ENCODE data around the gene CADPS2. TPM values are rescaled to one million over a fixed set of nuclear protein-coding genes. Genes with fewer than 3 reads are reported as not detected.

CADPS2 gene
- total RNA-seq, 1 experiment from 2014 or later, result 16.4 TPM

DNA sequence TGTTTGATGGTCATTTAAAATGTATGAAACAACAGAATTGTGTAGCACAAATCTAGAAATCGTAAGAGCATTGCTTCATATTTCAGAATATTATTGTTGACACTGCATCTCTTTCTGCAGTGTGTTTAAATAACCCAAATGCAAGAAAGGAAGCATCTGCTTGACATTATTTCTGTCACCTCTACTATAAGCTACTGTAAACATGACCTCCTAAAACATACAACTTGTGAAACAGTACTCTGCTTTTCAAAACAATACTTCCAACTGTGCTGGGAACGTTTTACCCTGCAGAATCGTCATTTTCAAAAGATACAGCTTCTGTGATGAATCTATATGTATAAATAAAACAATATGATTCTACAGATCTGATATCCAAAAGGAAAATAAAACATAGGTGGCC lies 269.3 kb downstream of the CADPS2 start:
- Mint-ChIP-seq H3K4me1 (ENCODE audit: low read depth, unreplicated experiment) (no peaks in the 10 kb centered on the region), H3K36me3 (ENCODE audit: insufficient read depth, unreplicated experiment) (no peaks in the 10 kb centered on the region), H3K4me3 (ENCODE audit: low read depth, unreplicated experiment) (no peak overlapping the region), H3K27me3 (ENCODE audit: unreplicated experiment) (no peaks in the 10 kb centered on the region), H3K27ac (ENCODE audit: unreplicated experiment) (no peak overlapping the region), H3K9me3 (ENCODE audit: low read depth, unreplicated experiment) (no peaks in the 10 kb centered on the region)
- intact Hi-C loops (cut with micrococcal nuclease; ENCODE audit: unreplicated experiment), result no loop called here
- TF ChIP-seq, protein P1, sequence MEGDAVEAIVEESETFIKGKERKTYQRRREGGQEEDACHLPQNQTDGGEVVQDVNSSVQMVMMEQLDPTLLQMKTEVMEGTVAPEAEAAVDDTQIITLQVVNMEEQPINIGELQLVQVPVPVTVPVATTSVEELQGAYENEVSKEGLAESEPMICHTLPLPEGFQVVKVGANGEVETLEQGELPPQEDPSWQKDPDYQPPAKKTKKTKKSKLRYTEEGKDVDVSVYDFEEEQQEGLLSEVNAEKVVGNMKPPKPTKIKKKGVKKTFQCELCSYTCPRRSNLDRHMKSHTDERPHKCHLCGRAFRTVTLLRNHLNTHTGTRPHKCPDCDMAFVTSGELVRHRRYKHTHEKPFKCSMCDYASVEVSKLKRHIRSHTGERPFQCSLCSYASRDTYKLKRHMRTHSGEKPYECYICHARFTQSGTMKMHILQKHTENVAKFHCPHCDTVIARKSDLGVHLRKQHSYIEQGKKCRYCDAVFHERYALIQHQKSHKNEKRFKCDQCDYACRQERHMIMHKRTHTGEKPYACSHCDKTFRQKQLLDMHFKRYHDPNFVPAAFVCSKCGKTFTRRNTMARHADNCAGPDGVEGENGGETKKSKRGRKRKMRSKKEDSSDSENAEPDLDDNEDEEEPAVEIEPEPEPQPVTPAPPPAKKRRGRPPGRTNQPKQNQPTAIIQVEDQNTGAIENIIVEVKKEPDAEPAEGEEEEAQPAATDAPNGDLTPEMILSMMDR (IDR thresholded peaks at IDR 0.05; ENCODE audit: unreplicated experiment), result no peak
- DNase-seq, result no peak
- no TSS peak for BruUV-seq (replicated peaks)
- CTCF ChIA-PET, result no interaction called here

DNA sequence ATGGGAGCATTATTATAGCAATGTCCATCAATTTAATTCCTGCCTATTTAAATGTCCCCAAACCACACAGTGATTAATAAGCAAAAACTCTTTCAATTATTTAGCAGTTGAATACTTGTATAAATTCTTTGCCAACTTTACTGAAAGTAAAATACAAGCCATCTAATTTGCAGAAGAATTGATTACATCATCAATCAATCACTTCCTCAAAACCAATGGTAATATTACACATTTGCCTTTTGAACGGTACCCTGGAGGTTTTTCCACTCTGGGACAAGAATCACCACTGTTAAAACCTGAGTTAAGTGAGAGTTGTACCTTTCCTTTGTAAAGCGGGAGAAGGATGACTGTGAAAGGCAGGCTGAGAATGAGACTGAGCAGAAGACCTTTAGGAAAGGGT lies 280.3 kb downstream of the CADPS2 start:
- H3K4me3 Mint-ChIP-seq (ENCODE audit: low read depth, unreplicated experiment), result no peak overlapping the region
- TF ChIP-seq, protein P1 (IDR thresholded peaks at IDR 0.05; ENCODE audit: unreplicated experiment), result no peak
- H3K9me3 Mint-ChIP-seq (ENCODE audit: low read depth, unreplicated experiment), result no peaks in the 10 kb centered on the region
- no peak overlapping the region for H3K27ac Mint-ChIP-seq (ENCODE audit: unreplicated experiment)
- BruUV-seq (replicated peaks), result no TSS peak
- no peaks in the 10 kb centered on the region for H3K27me3 Mint-ChIP-seq (ENCODE audit: unreplicated experiment)
- H3K36me3 Mint-ChIP-seq (ENCODE audit: insufficient read depth, unreplicated experiment), result no peaks in the 10 kb centered on the region
- CTCF ChIA-PET, result no interaction called here
- intact Hi-C loops (cut with micrococcal nuclease; ENCODE audit: unreplicated experiment), result no loop called here
- no peak for DNase-seq
- H3K4me1 Mint-ChIP-seq (ENCODE audit: low read depth, unreplicated experiment), result no peaks in the 10 kb centered on the region

DNA sequence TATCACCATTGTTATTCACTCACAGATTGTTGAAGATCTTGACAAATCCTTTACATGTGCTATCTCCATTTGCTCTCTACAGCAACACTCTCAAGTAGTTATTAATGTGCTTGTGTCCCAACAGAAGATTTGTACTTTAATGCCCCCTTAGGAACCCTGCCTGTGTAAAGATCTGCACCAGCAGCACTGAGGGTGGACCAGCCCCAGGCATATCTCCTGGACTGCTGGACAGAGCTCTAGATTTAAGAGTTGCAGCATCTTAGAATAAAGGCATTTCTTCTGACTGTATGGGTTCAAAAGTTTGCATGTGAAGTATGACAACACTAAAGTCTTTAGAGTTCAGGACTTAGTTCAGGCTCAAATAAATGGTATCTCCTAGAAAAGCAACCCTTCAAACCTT lies 282.0 kb downstream of the CADPS2 start:
- Mint-ChIP-seq H3K4me3 (ENCODE audit: low read depth, unreplicated experiment) (no peak overlapping the region), H3K27me3 (ENCODE audit: unreplicated experiment) (no peaks in the 10 kb centered on the region), H3K36me3 (ENCODE audit: insufficient read depth, unreplicated experiment) (no peaks in the 10 kb centered on the region), H3K9me3 (ENCODE audit: low read depth, unreplicated experiment) (peaks cover under 1% of the 10 kb centered on the region), H3K4me1 (ENCODE audit: low read depth, unreplicated experiment) (no peaks in the 10 kb centered on the region), H3K27ac (ENCODE audit: unreplicated experiment) (no peak overlapping the region)
- BruUV-seq (replicated peaks), result no TSS peak
- intact Hi-C loops (cut with micrococcal nuclease; ENCODE audit: unreplicated experiment), result no loop called here
- DNase-seq, result no peak
- CTCF ChIA-PET, result no interaction called here
- TF ChIP-seq, protein P1 (IDR thresholded peaks at IDR 0.05; ENCODE audit: unreplicated experiment), result no peak

DNA sequence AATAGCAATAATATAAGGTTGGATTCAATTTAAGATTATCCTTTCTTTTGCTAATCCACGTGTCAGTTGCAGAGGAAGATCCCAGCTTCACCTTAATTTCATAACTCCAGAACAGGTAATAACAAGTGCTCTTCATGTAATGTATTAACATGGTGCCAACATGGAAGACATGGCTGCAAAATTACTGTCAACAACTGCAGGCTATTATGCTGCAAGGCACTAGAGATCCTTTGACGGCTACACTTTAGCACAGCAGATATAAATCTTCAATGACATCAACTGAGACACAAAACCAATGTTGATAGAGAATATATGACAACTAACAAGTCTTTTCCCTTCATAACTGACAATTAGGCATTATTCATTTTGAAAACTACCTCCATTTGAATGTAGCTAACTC lies 283.5 kb downstream of the CADPS2 start:
- Mint-ChIP-seq H3K9me3 (ENCODE audit: low read depth, unreplicated experiment) (peaks cover 4% of the 10 kb centered on the region), H3K36me3 (ENCODE audit: insufficient read depth, unreplicated experiment) (no peaks in the 10 kb centered on the region), H3K4me3 (ENCODE audit: low read depth, unreplicated experiment) (no peak overlapping the region), H3K4me1 (ENCODE audit: low read depth, unreplicated experiment) (no peaks in the 10 kb centered on the region), H3K27ac (ENCODE audit: unreplicated experiment) (no peak overlapping the region), H3K27me3 (ENCODE audit: unreplicated experiment) (no peaks in the 10 kb centered on the region)
- no peak for DNase-seq
- CTCF ChIA-PET, result no interaction called here
- no TSS peak for BruUV-seq (replicated peaks)
- TF ChIP-seq, protein P1 (IDR thresholded peaks at IDR 0.05; ENCODE audit: unreplicated experiment), result no peak
- intact Hi-C loops (cut with micrococcal nuclease; ENCODE audit: unreplicated experiment), result no loop called here

DNA sequence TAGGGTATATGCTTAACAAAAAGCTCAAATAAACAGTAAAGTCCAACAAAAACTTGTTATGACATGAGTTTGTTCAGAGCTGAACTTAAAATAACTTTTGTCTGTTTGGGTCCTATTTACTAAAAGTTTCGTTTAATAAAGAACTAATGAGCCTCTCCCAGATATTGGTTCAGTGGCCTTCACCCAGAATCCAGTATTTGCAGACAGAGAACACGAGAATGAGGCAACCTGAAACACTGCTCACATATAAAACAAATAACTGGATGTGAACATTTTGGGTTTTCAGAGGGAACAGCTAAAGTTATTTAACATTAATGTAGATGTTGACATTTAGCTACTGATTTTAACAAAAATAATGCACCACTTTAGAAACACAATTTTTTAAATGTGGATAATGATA lies 285.6 kb downstream of the CADPS2 start:
- CTCF ChIA-PET, result no interaction called here
- intact Hi-C loops (cut with micrococcal nuclease; ENCODE audit: unreplicated experiment), result no loop called here
- Mint-ChIP-seq H3K27ac (ENCODE audit: unreplicated experiment) (no peak overlapping the region), H3K27me3 (ENCODE audit: unreplicated experiment) (no peaks in the 10 kb centered on the region), H3K4me1 (ENCODE audit: low read depth, unreplicated experiment) (no peaks in the 10 kb centered on the region), H3K9me3 (ENCODE audit: low read depth, unreplicated experiment) (peaks cover 4% of the 10 kb centered on the region), H3K36me3 (ENCODE audit: insufficient read depth, unreplicated experiment) (no peaks in the 10 kb centered on the region), H3K4me3 (ENCODE audit: low read depth, unreplicated experiment) (no peak overlapping the region)
- TF ChIP-seq, protein P1 (IDR thresholded peaks at IDR 0.05; ENCODE audit: unreplicated experiment), result no peak
- no TSS peak for BruUV-seq (replicated peaks)
- DNase-seq, result no peak

All from Calu3 (cell line).